HEK293T (cell line): Measurements from ENCODE around the gene ZNF638.

Experiments used
- BHLHE40 ChIP-seq: fragments of 450-650 bp; IDR thresholded peaks from 2 replicates; pipeline ENCODE4 v1.6.1; 2016; ENCODE audit warnings: mild to moderate bottlenecking, moderate library complexity, borderline replicate concordance
- FOXA1 ChIP-seq: fragments of 450-650 bp; IDR thresholded peaks from 2 replicates; pipeline ENCODE4 v1.6.1; 2016; ENCODE audit warnings: mild to moderate bottlenecking
- FOXK2 ChIP-seq: fragments of 450-650 bp; IDR thresholded peaks from 2 replicates; pipeline ENCODE4 v1.6.1; 2016; ENCODE audit warnings: mild to moderate bottlenecking
- NFRKB ChIP-seq: fragments of 450-650 bp; IDR thresholded peaks from 2 replicates; pipeline ENCODE4 v1.6.1; 2016; ENCODE audit warnings: mild to moderate bottlenecking, moderate library complexity
- SP1 ChIP-seq: fragments of 450-650 bp; IDR thresholded peaks from 2 replicates; pipeline ENCODE4 v1.6.1; 2017
- TARDBP ChIP-seq: fragments of 450-650 bp; IDR thresholded peaks from 2 replicates; pipeline ENCODE4 v1.6.1; 2016

- TF ChIP-seq BHLHE40 (no peak), FOXK2 (no peak), FOXA1 (no peak), TARDBP (no peak), SP1 (no peak), NFRKB (no peak)
These were observed 8.2 kb upstream of the ZNF638 start for GRCh38 chr2:71323386-71323785.
